HepG2 (cell line): ENCODE results near the gene IRS1. TPM values are rescaled to one million over a fixed set of nuclear protein-coding genes. Genes with fewer than 3 reads are reported as not detected.

Source experiments
- CBX5 ChIP-seq: sonication (generic); formaldehyde crosslinking; IDR thresholded peaks from 2 replicates; pipeline ENCODE4 v1.4.0; 2020; ENCODE audit warnings: missing genetic modification reagents, borderline replicate concordance
- ETV5 ChIP-seq: IDR thresholded peaks from 2 replicates; pipeline ENCODE4 v1.6.1; 2018; ENCODE audit warnings: missing biosample characterization, missing genetic modification reagents, inconsistent platforms, borderline replicate concordance
- FOXM1 ChIP-seq: sonication (generic); formaldehyde crosslinking; IDR thresholded peaks from 2 replicates; pipeline ENCODE4 v1.5.0; 2020; ENCODE audit warnings: missing genetic modification reagents
- KAT2B ChIP-seq: fragments of 150-350 bp; IDR thresholded peaks from 2 replicates; pipeline ENCODE4 v1.6.1; 2014; ENCODE audit warnings: low read depth, low read length, borderline replicate concordance
- MBD4 ChIP-seq: IDR thresholded peaks from 2 replicates; pipeline ENCODE4 v1.6.1; 2012; ENCODE audit warnings: low read length, inconsistent platforms, borderline replicate concordance
- MEF2D ChIP-seq: sonication (generic); formaldehyde crosslinking; IDR thresholded peaks from 2 replicates; pipeline ENCODE4 v1.5.1; 2020; ENCODE audit warnings: mild to moderate bottlenecking, missing genetic modification reagents
- PHF21A ChIP-seq: sonication (generic); formaldehyde crosslinking; IDR thresholded peaks from 2 replicates; pipeline ENCODE4 v1.5.0; 2020; ENCODE audit warnings: mild to moderate bottlenecking, missing genetic modification reagents
- PHF5A ChIP-seq: IDR thresholded peaks from one replicate; pipeline ENCODE4 v1.6.1; 2018; ENCODE audit warnings: low read depth, missing genetic modification reagents; ENCODE audit not compliant: unreplicated experiment
- REPIN1 ChIP-seq: sonication (generic); formaldehyde crosslinking; IDR thresholded peaks from 2 replicates; pipeline ENCODE4 v1.8.0; 2022; ENCODE audit warnings: missing genetic modification reagents, low read depth, mild to moderate bottlenecking, borderline replicate concordance
- SETDB1 ChIP-seq: sonication (generic); formaldehyde crosslinking; IDR thresholded peaks from 2 replicates; pipeline ENCODE4 v1.5.1; 2020; ENCODE audit warnings: missing genetic modification reagents, mild to moderate bottlenecking, borderline replicate concordance
- ZBTB20 ChIP-seq: sonication (generic); formaldehyde crosslinking; IDR thresholded peaks from 2 replicates; pipeline ENCODE4 v1.8.1; 2023; ENCODE audit warnings: missing genetic modification reagents, low read depth, mild to moderate bottlenecking, borderline replicate concordance
- ZNF317 ChIP-seq: sonication (generic); formaldehyde crosslinking; IDR thresholded peaks from 2 replicates; pipeline ENCODE4 v1.5.0; 2020; ENCODE audit warnings: mild to moderate bottlenecking, missing genetic modification reagents
- ZNF329 ChIP-seq: sonication (generic); formaldehyde crosslinking; IDR thresholded peaks from 2 replicates; pipeline ENCODE4 v1.9.0; 2021; ENCODE audit warnings: low read depth, mild to moderate bottlenecking, missing genetic modification reagents
- ZNF501 ChIP-seq: sonication (generic); formaldehyde crosslinking; IDR thresholded peaks from 2 replicates; pipeline ENCODE4 v1.5.1; 2020; ENCODE audit warnings: mild to moderate bottlenecking, moderate library complexity, missing genetic modification reagents
- ZNF558 ChIP-seq: sonication (generic); formaldehyde crosslinking; IDR thresholded peaks from 2 replicates; pipeline ENCODE4 v1.9.0; 2022; ENCODE audit warnings: mild to moderate bottlenecking, missing genetic modification reagents, borderline replicate concordance
- polyA plus RNA-seq, 8 experiments: library from polyadenylated mRNA; depleted of rRNA in 3 of 8; stranded (reverse) in 7 of 8; unstranded in 1 of 8; fragments of >200 nt; fragmentation: Illumina TruSeq in 4 of 8; extraction: Trizol in 4 of 8; gene quantifications; 2 replicates each; pipeline versions ENCODE4 v1.2.1 to v1.2.3, GENCODE V29; 2011 to 2016; ENCODE audit warnings: low read depth in 4 of 8, missing spikeins in 1 of 8, mixed read lengths in 1 of 8; ENCODE audit not compliant: insufficient read depth in 1 of 8
- total RNA-seq, 5 experiments: library from RNA; depleted of rRNA; stranded (reverse); fragments of >200 nt; fragmentation: Illumina TruSeq; extraction: Trizol; gene quantifications; 2 replicates each; pipeline ENCODE4 v1.2.3, GENCODE V29; 2016; ENCODE audit warnings: low read depth in 1 of 5
- TF ChIP-seq, protein P1 (sequence below), 2 experiments: fragments of 450-650 bp in 1 of 2; sonication (generic) in 1 of 2; formaldehyde crosslinking in 1 of 2; IDR thresholded peaks; 2 replicates each; pipeline versions ENCODE4 v1.6.1 to v1.8.0; 2016 to 2022; ENCODE audit warnings: antibody characterized with exemption in 1 of 2, mild to moderate bottlenecking in 1 of 2, missing genetic modification reagents in 1 of 2
- TF ChIP-seq, protein P2 (sequence below): sonication (generic); formaldehyde crosslinking; IDR thresholded peaks from 2 replicates; pipeline ENCODE4 v1.4.0; 2020; ENCODE audit warnings: missing genetic modification reagents
- TF ChIP-seq, protein P3 (sequence below): sonication (generic); formaldehyde crosslinking; IDR thresholded peaks from 2 replicates; pipeline ENCODE4 v1.5.0; 2020; ENCODE audit warnings: mild to moderate bottlenecking, missing genetic modification reagents, moderate library complexity

IRS1 gene
- total and polyA plus RNA-seq, 2 of the 13 experiments (the other 11 are each of a cell fraction or from before 2014, with no cell fraction given) = 8.7 to 9.0 TPM

DNA sequence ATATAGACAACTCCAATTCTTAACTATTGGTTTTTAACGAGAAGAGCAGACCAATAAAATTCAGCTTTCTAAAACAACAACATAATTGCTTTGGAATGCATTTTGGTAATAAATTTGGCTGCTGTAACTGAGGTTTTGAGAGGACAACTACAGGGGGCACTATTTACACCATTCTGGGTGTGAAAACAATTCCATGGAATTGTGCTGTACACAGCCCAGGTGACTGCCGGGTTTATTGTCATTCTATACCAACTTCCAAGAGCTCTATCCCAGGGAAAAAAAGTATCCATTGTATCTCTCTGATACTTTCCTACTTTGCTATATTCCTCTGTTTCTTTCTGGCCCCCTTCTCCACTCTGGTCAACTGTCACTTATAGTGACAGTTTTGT is 38.4 kb downstream of the IRS1 start (continued):
- TF ChIP-seq ETV5 = no peak
- TF ChIP-seq ZNF501 = no peak
- 0 out of 2 replicates have a peak, but pooled peaks have one; percentile 11 for TF ChIP-seq REPIN1 (CRISPR knock-in tag)
- TF ChIP-seq PHF21A (CRISPR knock-in tag) = peak; percentile 8; the same call in 1 of the 2 replicates
- TF ChIP-seq PHF5A (CRISPR knock-in tag) = no peak
- TF ChIP-seq CBX5 = no peak
- TF ChIP-seq FOXM1 (CRISPR knock-in tag) = no peak
- no peak for TF ChIP-seq SETDB1 (CRISPR knock-in tag)
- no peak for TF ChIP-seq ZNF329 (CRISPR knock-in tag)
- 0 out of 2 replicates have a peak, but pooled peaks have one; percentile 13 for TF ChIP-seq MEF2D (CRISPR knock-in tag)
- TF ChIP-seq, protein P1, sequence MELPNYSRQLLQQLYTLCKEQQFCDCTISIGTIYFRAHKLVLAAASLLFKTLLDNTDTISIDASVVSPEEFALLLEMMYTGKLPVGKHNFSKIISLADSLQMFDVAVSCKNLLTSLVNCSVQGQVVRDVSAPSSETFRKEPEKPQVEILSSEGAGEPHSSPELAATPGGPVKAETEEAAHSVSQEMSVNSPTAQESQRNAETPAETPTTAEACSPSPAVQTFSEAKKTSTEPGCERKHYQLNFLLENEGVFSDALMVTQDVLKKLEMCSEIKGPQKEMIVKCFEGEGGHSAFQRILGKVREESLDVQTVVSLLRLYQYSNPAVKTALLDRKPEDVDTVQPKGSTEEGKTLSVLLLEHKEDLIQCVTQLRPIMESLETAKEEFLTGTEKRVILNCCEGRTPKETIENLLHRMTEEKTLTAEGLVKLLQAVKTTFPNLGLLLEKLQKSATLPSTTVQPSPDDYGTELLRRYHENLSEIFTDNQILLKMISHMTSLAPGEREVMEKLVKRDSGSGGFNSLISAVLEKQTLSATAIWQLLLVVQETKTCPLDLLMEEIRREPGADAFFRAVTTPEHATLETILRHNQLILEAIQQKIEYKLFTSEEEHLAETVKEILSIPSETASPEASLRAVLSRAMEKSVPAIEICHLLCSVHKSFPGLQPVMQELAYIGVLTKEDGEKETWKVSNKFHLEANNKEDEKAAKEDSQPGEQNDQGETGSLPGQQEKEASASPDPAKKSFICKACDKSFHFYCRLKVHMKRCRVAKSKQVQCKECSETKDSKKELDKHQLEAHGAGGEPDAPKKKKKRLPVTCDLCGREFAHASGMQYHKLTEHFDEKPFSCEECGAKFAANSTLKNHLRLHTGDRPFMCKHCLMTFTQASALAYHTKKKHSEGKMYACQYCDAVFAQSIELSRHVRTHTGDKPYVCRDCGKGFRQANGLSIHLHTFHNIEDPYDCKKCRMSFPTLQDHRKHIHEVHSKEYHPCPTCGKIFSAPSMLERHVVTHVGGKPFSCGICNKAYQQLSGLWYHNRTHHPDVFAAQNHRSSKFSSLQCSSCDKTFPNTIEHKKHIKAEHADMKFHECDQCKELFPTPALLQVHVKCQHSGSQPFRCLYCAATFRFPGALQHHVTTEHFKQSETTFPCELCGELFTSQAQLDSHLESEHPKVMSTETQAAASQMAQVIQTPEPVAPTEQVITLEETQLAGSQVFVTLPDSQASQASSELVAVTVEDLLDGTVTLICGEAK (IDR thresholded peaks at IDR 0.05) = no peak
- TF ChIP-seq, protein P1 (CRISPR knock-in tag; IDR thresholded peaks at IDR 0.05) = no peak
- TF ChIP-seq, protein P2, sequence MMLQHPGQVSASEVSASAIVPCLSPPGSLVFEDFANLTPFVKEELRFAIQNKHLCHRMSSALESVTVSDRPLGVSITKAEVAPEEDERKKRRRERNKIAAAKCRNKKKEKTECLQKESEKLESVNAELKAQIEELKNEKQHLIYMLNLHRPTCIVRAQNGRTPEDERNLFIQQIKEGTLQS (CRISPR knock-in tag) = no peak
- no peak for TF ChIP-seq ZBTB20 (CRISPR knock-in tag)
- no peak for TF ChIP-seq ZNF317
- TF ChIP-seq MBD4 = 0 out of 2 replicates have a peak, but pooled peaks have one; percentile 41
- TF ChIP-seq ZNF558 (CRISPR knock-in tag) = no peak
- no peak for TF ChIP-seq KAT2B
- TF ChIP-seq, protein P3, sequence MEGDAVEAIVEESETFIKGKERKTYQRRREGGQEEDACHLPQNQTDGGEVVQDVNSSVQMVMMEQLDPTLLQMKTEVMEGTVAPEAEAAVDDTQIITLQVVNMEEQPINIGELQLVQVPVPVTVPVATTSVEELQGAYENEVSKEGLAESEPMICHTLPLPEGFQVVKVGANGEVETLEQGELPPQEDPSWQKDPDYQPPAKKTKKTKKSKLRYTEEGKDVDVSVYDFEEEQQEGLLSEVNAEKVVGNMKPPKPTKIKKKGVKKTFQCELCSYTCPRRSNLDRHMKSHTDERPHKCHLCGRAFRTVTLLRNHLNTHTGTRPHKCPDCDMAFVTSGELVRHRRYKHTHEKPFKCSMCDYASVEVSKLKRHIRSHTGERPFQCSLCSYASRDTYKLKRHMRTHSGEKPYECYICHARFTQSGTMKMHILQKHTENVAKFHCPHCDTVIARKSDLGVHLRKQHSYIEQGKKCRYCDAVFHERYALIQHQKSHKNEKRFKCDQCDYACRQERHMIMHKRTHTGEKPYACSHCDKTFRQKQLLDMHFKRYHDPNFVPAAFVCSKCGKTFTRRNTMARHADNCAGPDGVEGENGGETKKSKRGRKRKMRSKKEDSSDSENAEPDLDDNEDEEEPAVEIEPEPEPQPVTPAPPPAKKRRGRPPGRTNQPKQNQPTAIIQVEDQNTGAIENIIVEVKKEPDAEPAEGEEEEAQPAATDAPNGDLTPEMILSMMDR (CRISPR knock-in tag) = peak; percentile 2; the same call in 1 of the 2 replicates
